HG02840 (cell line): ENCODE measurements around the gene OR1E1.
"Not testable (repeated sequence)": the region's sequence is repeated elsewhere in the genome, so short reads cannot be mapped to it uniquely, and the experiment has no call there.

Source experiments
- ATAC-seq: cut with Tn5 transposase; IDR thresholded peaks from one replicate; pipeline ENCODE4 v1.9.1; 2021; ENCODE audit warnings: mild to moderate bottlenecking, moderate library complexity, moderate number of reproducible peaks; ENCODE audit not compliant: unreplicated experiment, low FRiP score

OR1E1 gene, protein sequence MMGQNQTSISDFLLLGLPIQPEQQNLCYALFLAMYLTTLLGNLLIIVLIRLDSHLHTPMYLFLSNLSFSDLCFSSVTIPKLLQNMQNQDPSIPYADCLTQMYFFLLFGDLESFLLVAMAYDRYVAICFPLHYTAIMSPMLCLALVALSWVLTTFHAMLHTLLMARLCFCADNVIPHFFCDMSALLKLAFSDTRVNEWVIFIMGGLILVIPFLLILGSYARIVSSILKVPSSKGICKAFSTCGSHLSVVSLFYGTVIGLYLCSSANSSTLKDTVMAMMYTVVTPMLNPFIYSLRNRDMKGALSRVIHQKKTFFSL

DNA sequence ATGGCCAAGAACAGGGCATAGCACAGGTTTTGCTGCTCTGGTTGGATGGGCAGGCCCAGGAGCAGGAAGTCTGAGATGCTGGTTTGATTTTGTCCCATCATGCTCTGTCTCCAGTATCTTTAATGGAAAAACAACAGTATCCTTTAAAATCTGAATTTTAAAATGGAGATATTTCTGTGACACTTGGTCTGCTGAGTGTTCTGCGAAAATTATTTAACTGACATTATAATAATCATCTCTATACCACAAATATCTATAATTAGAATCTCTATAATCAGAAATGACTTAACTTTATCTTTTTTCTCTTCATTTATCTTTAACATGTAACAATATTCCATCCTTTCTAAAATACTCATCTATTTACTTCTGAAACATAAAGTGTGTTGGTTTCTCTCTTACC lies at the start of gene OR1E1:
TSS of gene OR1E1 (minus strand) at position 101 of the 400 bp plus-strand sequence. CDS start at position 101, 0 bp downstream.
- ATAC-seq, result no peak

DNA sequence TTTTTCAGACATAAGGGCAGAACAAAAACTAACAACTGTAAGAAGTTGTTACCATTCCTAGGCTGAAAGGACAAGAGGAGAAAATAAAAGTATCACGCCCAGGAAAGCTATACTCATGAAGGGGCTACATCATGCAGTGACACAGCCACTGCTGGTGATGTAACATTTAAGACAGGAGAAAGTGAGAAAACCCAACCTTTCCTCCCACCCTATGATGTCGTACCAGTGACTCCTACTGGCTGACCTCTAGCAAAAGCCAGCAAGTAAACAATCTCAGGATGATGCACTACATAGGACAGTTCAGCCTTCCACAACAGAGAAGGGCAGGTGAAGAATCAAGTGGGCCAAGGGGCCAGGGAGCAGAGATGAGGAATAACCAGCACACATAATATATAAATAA lies 49.4 kb upstream of the OR1E1 start:
- ATAC-seq, result no peak

DNA sequence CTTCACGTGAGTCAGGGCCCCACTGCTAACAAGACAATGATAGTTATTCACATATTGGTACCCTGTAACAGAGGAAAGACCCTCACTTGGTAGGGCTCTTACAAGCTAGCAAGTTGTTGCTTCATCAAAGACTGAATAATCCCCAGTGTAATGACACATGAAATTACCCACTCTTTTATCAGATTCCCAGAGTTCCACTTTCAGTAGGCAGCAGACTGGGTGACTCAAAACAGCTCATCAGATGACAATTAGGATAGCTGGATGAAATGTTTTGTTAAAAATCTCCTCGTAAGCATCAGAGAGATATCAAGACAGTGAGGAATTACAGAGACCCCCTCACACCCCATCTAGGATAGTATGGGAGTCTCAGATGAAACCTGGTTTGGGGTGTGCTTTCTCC lies 42.2 kb upstream of the OR1E1 start:
- ATAC-seq, result no peak

DNA sequence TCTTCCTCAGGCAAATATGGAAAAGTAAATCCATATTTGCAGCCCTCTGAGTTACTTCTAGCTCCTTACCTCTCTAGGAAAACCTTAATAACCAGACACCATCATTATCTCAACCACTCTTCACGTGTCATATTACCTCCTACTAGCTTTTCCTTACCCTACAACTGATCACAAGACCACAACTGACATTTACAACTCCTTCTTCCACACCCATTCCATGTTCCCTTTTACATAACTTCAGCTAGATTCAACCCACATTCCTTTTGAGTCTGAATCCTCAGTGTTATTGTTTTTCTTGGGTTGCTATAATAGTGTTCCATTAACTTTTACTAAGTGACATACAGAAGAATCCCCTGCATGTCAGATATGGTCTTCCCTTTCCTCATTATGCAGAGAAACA lies 40.2 kb upstream of the OR1E1 start:
- ATAC-seq, result no peak

DNA sequence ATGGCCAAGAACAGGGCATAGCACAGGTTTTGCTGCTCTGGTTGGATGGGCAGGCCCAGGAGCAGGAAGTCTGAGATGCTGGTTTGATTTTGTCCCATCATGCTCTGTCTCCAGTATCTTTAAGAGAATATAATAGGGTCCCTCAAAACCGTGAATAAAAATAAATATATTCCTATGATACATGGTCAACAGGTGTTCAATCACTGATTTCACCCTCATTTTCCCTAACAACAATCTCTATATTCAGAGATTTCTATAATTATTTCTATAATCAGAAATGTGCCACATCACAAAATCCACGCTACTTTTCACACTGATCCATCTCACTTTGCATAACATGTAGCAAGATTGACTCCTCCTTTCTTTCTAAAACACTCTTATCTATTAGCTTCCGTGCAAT lies 35.5 kb upstream of the OR1E1 start, which contains the start of gene OR1E2:
TSS of gene OR1E2 (minus strand) at position 101 of the 400 bp plus-strand sequence. CDS start at position 101, 0 bp downstream.
- ATAC-seq, result no peak

DNA sequence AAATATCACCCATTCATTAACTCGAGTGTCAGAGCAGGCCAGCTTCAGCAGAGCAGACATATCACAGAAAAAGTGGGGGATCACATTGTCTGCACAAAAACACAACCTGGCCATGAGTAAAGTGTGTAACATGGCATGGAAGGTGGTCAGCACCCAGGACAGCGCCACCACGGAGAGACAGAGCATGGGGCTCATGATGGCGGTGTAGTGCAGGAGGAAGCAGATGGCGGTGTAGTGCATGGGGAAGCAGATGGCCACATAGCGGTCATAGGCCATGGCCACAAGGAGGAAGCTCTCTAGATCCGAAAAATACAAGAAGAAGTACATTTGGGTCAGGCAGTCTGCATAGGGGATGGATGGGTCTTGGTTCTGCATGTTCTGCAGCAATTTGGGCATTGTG lies 35.0 kb upstream of the OR1E1 start:
- ATAC-seq, result not testable (repeated sequence)

DNA sequence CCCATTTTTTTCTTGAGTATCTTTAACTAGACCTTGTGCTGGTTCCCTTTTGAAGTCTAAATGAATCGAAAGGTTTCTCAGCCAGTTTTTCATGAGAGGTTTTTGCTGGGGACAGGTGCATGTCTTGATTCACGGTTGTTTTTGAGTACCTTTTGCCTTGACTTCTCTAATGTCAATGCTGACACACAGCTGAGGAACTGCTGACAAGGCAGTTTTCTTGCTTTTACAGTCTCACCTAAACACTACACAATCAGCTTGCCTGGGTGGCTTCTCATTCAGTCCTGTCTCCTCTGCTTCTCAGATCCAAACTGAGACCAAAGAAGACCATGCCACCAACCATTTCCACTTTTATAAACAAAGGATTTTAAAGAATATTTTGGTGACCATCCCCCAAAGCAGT lies 20.0 kb upstream of the OR1E1 start:
- no peak for ATAC-seq

DNA sequence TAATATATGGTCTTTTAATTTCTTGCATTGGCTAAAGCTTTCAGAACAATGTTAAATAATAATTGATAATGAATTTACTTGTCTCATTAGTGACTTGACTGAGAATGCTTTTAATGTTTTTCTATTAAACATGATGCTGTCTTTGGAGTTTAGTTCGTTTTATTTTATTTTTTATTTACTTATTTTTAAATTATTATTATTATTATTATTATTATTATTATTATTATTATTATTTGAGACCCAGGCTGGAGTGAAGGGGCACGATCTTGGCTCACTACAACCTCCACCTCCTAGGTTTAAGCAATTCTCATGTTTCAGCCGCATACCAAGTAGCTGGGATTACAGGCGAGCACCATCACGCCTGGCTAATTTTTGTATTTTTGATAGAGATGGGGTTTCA lies 17.4 kb upstream of the OR1E1 start:
- ATAC-seq, result no peak

DNA sequence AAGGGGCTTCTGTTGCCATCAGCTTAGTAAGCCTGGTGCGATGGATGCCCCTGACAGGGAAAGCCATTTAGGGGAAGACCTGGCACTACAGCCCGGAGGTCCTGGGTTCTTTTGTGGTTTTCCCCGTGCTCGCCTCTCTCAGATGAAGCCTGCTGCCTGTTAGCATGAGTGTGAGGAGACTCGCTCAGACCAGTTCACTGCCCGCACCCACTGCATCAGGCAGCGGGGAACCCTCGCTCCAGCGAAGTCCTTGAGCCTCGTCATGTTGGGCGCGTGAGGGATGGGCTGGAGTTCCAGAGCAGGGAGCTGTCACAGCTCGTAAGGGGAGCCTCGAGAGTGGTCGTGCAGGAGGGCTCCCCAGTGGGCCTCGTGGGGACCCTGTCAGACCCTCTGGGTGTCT lies 14.0 kb upstream of the OR1E1 start:
- ATAC-seq, result not testable (repeated sequence)

DNA sequence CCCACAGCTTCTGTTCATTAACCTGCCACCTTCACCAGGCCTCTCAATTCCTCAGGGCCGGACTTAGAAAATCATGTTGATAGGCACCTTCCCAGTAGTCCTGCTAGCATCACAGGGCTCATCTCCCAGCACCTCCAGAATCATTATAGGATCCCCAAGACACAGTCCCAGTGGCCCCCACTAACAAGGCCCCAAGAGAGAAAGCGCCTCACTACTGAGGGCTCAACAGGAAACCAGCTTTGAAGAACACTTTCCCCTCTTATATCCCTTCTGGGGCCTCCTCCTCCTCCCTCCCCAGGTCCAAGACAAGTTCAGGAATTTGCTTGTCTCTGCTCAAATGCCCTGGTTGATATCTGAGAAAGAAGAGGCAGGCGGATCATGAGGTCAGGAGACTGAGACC lies 12.9 kb upstream of the OR1E1 start, which contains the start of gene OR3A3:
TSS of gene OR3A3 (plus strand) at position 301 of the 400 bp plus-strand sequence.
- no peak for ATAC-seq

DNA sequence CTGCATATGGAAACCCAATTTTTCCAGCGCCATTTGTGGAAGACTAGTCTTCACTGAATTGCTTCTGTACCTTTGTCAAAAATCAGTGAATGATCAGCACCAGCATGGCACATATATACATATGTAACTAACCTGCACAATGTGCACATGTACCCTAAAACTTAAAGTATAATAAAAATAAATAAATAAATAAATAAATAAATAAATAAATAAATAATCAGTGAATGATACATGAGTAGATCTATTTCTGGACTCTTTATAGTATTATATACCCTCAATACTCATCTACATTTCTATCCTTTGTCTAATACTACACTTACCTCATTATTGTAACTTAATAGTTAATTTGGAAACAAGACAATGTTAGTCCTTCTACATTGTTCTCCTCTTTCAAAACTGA lies 5.6 kb upstream of the OR1E1 start:
- not testable (repeated sequence) for ATAC-seq

DNA sequence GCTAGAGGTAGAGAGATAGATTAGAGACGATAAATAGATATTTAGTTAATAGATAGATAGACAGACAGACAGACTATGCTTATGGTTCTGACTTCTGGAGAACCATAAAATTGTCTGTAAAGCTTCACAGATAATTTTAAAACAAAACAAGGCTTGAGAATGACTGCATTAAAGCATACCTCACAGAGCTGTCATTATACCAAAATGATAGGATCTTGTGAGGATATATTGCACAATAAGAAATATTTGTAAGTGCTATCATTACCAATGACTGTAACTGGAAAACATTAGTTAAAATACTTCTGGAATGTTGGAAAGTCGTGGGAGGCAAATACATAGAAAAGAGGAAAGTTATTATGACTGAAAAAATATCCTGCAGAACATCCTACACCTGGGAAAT lies 3.6 kb upstream of the OR1E1 start:
- ATAC-seq, result no peak

DNA sequence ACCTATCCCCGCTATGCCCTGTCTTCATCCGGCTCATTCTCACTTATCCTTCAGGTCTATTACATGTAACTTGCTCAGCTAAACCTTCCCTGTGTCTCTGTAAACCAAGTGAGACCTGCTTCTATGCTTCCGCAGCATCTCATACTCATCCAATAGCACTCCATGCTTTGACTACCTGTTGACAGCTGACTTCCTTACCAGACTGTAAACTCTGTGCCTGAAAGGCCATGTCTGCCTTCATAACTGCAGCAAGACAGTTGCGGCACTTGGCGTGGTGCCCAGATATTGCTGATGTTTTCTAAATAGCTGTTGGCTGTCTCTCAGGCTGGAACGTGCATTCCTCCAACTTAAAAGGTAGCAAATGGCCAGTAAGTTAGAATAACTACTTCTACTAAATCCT lies 1.8 kb upstream of the OR1E1 start:
- no peak for ATAC-seq

DNA sequence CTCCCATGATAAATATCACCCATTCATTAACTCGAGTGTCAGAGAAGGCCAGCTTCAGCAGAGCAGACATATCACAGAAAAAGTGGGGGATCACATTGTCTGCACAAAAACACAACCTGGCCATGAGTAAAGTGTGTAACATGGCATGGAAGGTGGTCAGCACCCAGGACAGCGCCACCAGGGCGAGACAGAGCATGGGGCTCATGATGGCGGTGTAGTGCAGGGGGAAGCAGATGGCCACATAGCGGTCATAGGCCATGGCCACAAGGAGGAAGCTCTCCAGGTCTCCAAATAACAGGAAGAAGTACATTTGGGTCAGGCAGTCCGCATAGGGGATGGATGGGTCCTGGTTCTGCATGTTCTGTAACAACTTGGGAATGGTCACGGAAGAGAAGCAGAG lies 409 bp downstream of the OR1E1 start:
- ATAC-seq, result not testable (repeated sequence)

DNA sequence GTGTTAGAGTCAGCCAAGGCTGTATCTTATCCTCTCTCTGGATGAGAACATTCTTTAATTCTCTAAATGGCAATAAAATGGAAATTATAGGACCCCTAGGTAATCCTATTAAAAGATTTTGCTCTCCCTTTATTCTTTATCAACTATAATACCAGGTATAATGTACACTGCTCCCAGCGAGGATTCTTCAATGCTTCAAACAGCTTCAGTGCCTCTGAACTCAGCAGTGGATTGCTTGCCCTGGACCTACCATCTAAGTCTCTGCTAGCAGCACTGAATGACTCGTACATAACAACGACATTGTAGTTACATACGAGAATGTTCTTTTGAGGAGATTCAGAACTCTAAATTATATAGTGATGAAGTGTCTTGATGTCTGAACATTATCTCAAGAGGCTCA lies 8.4 kb downstream of the OR1E1 start:
- no peak for ATAC-seq

DNA sequence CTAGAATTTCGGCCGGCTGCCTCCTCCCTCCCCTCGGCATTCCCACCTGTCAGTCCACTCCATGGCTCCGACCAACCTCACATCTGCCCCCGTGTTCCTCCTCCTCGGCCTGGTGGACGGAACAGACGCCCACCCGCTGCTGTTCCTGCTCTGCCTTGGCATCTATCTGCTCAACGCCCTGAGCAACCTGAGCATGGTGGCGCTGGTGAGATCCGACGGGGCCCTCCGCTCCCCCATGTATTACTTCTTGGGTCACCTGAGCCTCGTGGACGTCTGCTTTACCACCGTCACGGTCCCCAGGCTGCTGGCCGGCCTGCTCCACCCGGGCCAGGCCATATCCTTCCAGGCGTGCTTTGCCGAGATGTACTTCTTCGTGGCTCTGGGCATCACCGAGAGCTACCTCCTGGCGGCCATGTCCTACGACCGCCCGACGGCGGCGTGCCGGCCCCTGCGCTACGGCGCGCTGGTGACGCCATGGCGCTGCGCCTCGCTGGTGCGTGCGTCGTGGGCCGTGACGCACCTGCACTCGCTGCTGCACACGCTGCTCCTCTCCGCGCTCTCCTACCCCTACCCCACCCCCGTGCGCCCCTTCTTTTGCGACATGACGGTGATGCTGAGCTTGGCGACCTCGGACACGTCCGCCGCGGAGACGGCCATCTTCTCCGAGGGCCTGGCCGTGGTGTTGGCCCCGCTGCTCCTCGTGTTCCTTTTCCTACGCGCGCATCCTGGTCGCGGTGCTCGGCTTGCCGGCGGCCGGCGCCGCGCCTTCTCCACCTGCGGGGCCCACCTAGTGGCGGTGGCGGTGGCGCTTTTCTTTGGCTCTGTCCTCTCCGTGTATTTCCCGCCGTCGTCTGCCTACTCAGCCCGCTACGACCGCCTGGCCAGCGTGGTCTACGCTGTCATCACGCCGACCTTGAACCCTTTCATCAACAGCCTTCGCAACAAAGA lies 12.1 kb downstream of the OR1E1 start, which contains the start of gene OR3A2:
TSS of gene OR3A2 (minus strand) at position 440 of the 948 bp plus-strand sequence.
- ATAC-seq, result no peak

DNA sequence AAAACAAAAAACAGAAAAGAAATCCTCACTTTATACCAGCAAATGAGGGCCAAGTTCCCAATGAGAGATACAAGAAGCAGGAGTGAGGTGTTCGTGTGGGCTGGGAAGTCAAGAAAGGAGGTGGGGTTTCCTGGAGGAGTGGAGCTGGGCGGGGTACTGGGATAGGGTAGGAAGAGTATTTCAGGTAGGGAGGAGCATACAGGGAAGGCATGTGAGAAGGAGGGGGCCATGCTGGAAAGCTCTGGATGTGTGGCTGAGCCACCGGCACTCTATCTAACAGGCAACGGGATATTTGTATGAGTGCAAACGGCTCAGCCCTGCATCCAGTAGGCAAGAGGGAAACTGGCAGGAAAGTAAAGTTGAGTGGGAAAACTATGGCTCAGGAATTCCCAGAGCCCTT lies 16.3 kb downstream of the OR1E1 start:
- no peak for ATAC-seq

DNA sequence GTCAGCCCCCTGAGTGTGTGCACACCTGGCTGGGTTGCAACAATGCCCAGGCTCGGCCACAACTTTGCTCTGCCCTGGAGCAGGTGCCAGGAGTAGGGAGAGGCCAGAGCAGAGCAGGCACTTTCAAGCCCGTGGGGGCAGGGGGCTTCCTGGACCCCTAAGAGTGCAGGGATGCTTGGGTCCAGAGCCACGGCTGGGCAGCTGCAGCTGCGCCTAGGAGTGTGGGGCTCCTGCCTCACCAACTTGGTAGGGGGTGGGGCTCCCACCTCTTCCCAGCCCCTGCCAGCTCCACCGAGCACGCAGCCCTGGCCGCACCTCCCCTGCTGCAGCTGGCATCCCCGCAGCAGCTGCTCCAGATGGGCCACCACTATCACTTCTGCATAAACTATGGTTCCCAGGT lies 19.9 kb downstream of the OR1E1 start:
- no peak for ATAC-seq

DNA sequence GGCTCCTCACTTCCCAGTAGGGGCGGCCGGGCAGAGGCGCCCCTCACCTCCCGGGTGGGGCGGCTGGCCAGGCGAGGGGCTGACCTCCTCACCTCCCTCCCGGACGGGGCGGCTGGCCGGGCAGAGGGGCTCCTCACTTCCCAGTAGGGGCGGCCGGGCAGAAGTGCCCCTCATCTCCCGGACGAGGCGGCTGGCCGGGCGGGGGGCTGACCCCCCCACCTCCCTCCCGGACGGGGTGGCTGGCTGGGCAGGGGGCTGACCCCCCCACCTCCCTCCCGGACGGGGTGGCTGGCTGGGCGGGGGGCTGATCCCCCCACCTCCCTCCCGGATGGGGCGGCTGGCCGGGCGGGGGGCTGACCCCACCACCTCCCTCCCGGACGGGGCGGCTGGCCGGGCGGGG lies 27.0 kb downstream of the OR1E1 start:
- ATAC-seq, result not testable (repeated sequence)
